Stimulated activated CD8-positive, alpha-beta memory T cell treated with anti-CD3 and anti-CD28 coated beads, Interleukin-7, amount 100 ng/mL, for 48 hours (primary cell): ENCODE measurements around the gene LSAMP.
"Not testable (repeated sequence)": the region's sequence is repeated elsewhere in the genome, so short reads cannot be mapped to it uniquely, and the experiment has no call there.

Experiments used
- DNase-seq, 2 donors: peaks; one replicate each; pipeline ENCODE4 v3.0.0-alpha.2; 2020; ENCODE audit warnings: low read depth in 1 of 2; ENCODE audit errors: extremely low read depth in 1 of 2

The LSAMP gene

DNA sequence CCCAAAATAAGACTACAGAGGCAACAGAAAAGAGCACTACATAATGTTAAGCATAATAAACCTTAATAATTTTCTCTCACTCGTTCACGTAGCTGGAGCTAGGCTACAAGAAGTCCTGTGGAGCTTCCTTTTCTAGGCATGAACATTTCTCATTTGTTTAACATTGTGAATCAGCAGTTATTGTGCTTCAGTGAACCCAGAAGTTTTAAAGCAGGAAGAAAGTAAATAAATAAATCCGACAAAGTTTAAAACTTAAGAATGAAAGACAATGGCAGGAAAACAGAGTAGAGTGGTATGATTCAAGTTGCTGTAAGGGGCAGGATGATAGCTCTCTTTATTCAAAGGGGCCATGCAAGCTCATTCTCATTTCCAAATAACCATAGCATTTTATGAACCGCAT, 191.8 kb downstream of the LSAMP start:
- DNase-seq: no peak

GRCh38 chr3:116247605-116248004, 197.7 kb downstream of the LSAMP start:
- DNase-seq: no peak

GRCh38 chr3:116246406-116246980, 198.8 kb downstream of the LSAMP start:
- no peak for DNase-seq

- DNase-seq: no peak
Observed at GRCh38 chr3:116242825-116243224, 202.5 kb downstream of the LSAMP start.

- DNase-seq: no peak
Observed at GRCh38 chr3:116241677-116242076, 203.6 kb downstream of the LSAMP start.

- no peak for DNase-seq
Observed at GRCh38 chr3:116240261-116240660, 205.0 kb downstream of the LSAMP start.

- no peak for DNase-seq
Observed at GRCh38 chr3:116238846-116239565, 206.3 kb downstream of the LSAMP start.

- no peak for DNase-seq
Observed at GRCh38 chr3:116233711-116234357, 211.5 kb downstream of the LSAMP start.

- no peak for DNase-seq
Observed at GRCh38 chr3:116230431-116231020, 214.8 kb downstream of the LSAMP start.

DNA sequence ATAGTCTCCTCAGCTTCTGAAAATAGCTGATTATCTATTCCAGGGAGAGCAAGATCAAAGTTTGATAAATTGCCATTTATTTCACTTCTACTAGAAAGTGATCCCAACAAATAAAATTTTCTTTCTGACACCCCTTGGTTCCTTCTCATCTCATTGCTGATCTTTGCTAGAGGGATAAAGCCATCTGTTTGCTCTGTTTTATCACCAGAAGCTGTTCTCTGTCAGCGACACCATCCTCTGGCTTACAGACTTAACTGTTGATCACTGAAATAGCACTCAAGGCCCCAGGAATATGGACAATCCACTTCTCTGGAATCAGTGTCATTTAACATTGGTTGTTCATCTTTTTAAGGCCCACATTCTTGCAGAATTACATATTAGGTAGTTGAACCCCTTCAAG, 219.0 kb downstream of the LSAMP start:
- no peak for DNase-seq

- DNase-seq: no peak
Observed at GRCh38 chr3:116216761-116217160, 228.5 kb downstream of the LSAMP start.

DNA sequence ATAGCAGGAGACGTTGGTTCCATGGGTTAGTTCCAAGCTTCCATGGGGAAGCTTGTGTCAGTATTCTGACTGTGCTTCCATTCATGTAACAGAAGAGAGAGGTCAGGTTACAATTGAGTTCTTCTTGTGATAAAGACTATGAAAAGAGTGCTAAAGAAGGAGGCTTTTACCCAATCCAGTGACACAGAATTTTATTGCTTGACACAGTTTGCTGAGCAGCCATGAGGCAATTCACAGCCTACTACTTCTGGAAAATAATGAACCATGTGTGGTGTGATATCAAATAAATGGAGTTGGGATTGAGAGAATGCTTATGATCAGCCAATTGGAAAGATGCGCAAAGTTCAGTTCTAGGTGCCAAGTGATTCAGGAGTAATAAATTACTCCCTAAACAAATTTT, 233.4 kb downstream of the LSAMP start:
- no peak for DNase-seq

DNA sequence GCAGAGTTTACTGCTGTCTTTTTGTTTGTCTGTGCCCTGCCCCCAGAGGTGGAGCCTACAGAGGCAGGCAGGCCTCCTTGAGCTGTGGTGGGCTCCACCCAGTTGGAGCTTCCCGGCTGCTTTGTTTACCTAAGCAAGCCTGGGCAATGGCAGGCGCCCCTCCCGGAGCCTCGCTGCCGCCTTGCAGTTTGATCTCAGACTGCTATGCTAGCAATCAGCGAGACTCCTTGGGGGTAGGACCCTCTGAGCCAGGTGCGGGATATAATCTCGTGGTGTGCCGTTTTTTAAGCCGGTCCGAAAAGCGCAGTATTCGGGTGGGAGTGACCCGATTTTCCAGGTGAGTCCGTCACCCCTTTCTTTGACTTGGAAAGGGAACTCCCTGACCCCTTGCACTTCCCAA, 236.5 kb downstream of the LSAMP start:
- DNase-seq: not testable (repeated sequence)

DNA sequence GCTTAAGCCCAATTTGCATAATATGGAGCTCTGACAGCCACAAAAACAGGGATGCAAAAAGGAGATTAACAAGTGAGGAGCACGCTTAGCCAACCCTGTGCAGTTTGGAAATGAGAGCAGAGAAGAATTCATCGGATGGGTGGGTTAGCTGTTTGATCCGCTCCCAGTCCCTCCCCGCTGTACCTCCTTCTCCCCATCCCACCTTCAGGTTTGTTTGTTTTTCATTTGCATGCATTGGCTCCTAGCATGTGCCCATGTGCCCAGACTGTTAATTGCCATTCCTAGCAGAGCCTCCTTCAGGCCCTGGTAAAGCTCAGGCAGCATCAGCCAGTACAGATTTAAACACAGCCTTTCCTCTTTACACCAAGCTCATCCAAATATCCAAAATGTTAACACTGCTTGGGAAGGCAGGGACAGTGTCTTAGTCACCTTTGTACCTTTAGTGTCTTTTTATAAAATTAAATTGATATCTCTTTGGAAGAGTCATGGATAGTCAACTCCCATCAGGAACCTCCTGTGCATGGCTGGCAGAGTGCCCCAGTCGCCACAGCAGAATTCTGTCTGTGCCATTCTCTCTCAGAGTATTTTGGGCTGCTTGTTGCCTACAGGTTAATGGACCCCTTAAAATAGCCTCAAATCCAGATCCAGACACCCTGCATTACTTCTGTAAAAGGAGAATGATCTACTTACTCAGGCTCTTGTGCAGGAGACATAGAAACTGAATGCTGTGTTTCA, 244.2 kb downstream of the LSAMP start:
- no peak for DNase-seq

- no peak for DNase-seq
Observed at GRCh38 chr3:116199063-116199462, 246.2 kb downstream of the LSAMP start.

DNA sequence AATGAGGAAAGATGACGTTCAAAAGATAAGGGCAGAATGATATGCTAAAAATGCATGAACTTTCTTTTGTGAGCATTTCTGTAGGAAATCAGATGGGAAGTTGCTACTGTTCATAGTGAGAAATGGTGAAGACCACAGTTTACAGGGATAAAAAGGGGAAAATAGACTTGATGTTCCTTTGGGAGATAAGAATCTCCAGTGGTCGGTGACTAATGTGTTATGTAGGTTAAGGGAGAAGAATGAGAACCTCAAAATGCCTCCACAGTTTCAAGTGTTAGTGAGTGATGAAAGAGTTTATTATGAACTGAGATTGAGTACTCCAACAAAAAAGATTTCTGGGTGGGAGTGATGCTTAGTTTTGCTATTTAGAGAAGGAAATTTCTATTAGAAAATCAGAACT, 247.2 kb downstream of the LSAMP start:
- no peak for DNase-seq

DNA sequence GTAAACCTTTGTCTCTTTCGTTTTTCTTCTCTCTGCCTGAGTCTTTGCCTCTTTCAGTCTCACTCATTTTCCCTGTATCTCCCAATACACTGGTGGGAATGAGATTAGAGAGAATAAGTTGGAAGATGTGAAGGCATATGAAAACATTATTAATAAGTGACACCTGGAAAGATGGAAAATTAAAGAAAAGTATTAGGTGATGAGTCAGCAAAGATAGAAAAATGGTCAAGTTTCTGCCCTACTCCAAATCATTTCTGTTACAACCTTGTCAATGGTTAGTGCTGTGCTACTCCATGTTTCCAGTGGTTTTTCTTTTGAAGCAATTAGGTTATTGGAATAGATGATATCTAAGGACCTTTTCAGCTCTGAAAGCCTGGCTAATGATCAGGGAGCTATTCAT, 252.8 kb downstream of the LSAMP start:
- no peak for DNase-seq

DNA sequence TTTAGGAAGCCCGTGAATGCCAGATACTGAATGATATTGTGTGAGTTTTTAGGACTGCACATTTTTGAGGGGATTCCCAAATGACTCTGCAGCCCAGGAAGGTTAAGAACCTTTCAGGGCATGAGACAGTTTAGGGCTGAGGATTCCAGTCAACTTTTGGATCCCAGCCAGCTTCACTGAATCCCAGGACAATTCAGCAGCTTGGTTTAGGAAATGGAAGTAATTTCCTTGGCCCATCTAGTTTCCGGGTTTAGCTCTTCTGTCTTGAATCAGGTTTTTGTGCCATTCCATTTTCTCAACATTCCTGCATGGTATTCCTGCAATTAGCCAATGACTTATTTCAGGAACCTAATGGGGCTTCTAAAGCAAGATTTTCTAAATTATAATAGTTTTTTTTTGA, 253.9 kb downstream of the LSAMP start:
- no peak for DNase-seq

GRCh38 chr3:116190095-116190494, 255.2 kb downstream of the LSAMP start:
- DNase-seq: no peak

- no peak for DNase-seq
Observed at GRCh38 chr3:116188231-116188785, 257.0 kb downstream of the LSAMP start.

- DNase-seq: no peak
Observed at GRCh38 chr3:116186049-116186448, 259.2 kb downstream of the LSAMP start.
